Parathyroid adenoma (tissue), 2 donors: ENCODE data around the gene RGS5.

ENCODE experiments used
- H2AFZ ChIP-seq: fragments of 300-600 bp; sonication (generic); one replicate; pipeline ENCODE4 v1.7.0; 2017; ENCODE audit warnings: antibody characterized with exemption, mild to moderate bottlenecking
- H3K27ac ChIP-seq: fragments of 300-600 bp; sonication (generic); one replicate; pipeline ENCODE4 v1.7.0; 2017
- H3K27me3 ChIP-seq: fragments of 300-600 bp; sonication (generic); one replicate; pipeline ENCODE4 v1.7.0; 2017; ENCODE audit warnings: low read length; ENCODE audit not compliant: control insufficient read depth, insufficient read depth
- H3K36me3 ChIP-seq: fragments of 300-600 bp; sonication (generic); one replicate; pipeline ENCODE4 v1.7.0; 2017; ENCODE audit warnings: low read length; ENCODE audit not compliant: control insufficient read depth, insufficient read depth
- H3K4me1 ChIP-seq: fragments of 300-600 bp; sonication (generic); one replicate; pipeline ENCODE4 v1.7.0; 2017; ENCODE audit warnings: control low read depth
- H3K4me2 ChIP-seq: fragments of 300-600 bp; sonication (generic); one replicate; pipeline ENCODE4 v1.7.0; 2017; ENCODE audit warnings: low read length
- H3K4me3 ChIP-seq: fragments of 300-600 bp; sonication (generic); one replicate; pipeline ENCODE4 v1.7.0; 2017; ENCODE audit warnings: low read depth, low read length
- H3K79me2 ChIP-seq: fragments of 300-600 bp; sonication (generic); one replicate; pipeline ENCODE4 v1.7.0; 2017; ENCODE audit warnings: control low read depth
- H3K9ac ChIP-seq: fragments of 300-600 bp; sonication (generic); one replicate; pipeline ENCODE4 v1.7.0; 2017; ENCODE audit warnings: mild to moderate bottlenecking
- H3K9me3 ChIP-seq: fragments of 300-600 bp; sonication (generic); one replicate; pipeline ENCODE4 v1.7.0; 2017; ENCODE audit warnings: low read length; ENCODE audit not compliant: control insufficient read depth
- TF ChIP-seq, protein P1 (sequence below): fragments of 300-600 bp; sonication (generic); IDR thresholded peaks from one replicate; pipeline ENCODE4 v1.7.0; 2017; ENCODE audit warnings: antibody characterized with exemption, mild to moderate bottlenecking
- donor health status: primary hyperparathyroidism.

Gene RGS5

DNA sequence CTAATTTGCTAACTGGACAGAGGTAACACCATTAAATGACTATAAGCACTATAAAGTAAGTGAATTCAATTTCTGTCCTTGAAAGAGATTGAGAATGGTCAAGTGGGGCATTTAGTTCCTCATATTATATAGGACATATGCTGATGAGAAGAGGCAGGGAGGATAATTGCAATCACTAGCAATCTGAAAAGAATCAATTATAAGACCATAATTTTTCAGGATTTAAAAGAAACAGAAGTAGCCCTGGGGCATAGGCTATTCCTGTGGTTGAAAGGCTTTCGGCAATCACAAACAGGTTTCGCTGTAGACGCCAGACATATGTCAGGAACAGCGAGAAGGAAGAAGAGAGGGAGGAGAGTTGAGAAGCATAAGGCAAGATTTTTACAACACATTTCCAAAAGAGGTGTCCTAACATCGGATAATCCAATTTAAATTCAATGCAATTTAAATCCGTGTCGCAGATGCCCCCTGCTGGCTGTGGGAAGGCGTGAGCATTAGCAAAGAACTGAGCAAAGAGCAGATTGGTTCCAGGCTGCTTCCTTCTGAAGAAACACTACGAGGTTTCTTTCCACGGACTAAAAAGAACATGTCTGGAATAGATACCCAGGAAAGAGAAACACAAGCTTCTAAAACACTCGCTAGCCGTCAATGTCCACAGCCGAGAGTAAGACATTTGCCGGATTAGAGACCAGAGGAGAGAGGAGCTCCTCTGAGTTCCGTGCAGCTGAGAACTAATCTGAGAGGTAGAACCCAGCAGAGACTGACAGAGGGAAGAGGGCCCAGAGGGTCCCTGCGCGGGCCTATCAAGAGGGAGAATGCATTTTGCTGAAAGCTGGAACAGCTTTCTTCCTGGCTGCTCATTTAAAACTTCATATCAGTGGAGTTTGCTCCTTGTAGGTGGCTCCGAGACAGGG is 27.9 kb downstream of the RGS5 start:
- TF ChIP-seq, protein P1, sequence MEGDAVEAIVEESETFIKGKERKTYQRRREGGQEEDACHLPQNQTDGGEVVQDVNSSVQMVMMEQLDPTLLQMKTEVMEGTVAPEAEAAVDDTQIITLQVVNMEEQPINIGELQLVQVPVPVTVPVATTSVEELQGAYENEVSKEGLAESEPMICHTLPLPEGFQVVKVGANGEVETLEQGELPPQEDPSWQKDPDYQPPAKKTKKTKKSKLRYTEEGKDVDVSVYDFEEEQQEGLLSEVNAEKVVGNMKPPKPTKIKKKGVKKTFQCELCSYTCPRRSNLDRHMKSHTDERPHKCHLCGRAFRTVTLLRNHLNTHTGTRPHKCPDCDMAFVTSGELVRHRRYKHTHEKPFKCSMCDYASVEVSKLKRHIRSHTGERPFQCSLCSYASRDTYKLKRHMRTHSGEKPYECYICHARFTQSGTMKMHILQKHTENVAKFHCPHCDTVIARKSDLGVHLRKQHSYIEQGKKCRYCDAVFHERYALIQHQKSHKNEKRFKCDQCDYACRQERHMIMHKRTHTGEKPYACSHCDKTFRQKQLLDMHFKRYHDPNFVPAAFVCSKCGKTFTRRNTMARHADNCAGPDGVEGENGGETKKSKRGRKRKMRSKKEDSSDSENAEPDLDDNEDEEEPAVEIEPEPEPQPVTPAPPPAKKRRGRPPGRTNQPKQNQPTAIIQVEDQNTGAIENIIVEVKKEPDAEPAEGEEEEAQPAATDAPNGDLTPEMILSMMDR, result peak; percentile 64
- Histone ChIP-seq H3K4me3 (no peak overlapping the region), H3K9me3 (no peaks in the 10 kb centered on the region), H3K4me2 (no peak overlapping the region), H3K36me3 (no peaks in the 10 kb centered on the region), H3K79me2 (no peaks in the 10 kb centered on the region), H3K27ac (no peak overlapping the region), H3K4me1 (no peaks in the 10 kb centered on the region), H2AFZ (no peak overlapping the region), H3K27me3 (no peaks in the 10 kb centered on the region), H3K9ac (no peak overlapping the region)

DNA sequence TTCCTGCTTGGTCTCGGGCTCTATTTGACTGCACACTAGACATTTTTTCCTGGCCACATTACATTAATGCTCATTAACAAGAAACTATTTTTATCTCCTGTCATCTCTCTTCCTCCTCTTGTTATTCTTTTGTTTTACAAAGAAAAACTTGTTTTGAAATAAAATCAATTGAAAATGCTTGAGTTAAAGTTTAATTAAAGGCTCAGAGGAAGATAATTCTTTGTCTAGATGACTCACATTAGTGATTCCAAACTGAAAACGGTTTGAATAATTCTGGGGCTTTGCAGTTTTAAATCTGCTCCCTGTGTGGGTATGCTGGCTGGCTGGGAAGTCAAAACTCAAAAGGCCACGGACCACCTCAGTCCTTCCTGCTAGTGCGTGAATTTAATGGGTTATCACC is 29.6 kb downstream of the RGS5 start:
- H3K79me2 ChIP-seq, result no peaks in the 10 kb centered on the region
- H2AFZ ChIP-seq, result no peak overlapping the region
- no peak overlapping the region for H3K4me3 ChIP-seq
- no peaks in the 10 kb centered on the region for H3K36me3 ChIP-seq
- no peak overlapping the region for H3K4me2 ChIP-seq
- H3K4me1 ChIP-seq, result peaks cover under 1% of the 10 kb centered on the region
- H3K9ac ChIP-seq, result no peak overlapping the region
- H3K27me3 ChIP-seq, result no peaks in the 10 kb centered on the region
- no peaks in the 10 kb centered on the region for H3K9me3 ChIP-seq
- TF ChIP-seq, protein P1, result no peak
- no peak overlapping the region for H3K27ac ChIP-seq

DNA sequence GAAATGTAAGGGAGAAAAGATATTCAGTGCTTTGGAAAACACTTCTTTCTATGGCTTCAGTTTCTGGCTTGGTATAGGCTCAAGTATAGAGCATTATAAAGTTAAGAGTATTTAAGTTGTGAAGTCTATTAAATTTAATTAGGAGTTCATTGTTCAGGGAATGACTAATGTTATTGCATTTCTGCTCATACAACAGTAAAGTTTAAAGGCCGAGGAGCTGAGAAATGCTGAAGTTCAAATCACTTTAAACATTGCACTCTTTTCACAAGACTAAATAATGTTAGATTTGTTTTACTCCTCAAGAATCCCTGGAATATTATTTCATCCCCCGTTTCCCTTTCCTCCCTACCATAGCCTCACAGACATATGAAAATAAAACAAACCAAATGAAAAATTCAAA is 30.1 kb downstream of the RGS5 start:
- Histone ChIP-seq H2AFZ (no peak overlapping the region), H3K27me3 (no peaks in the 10 kb centered on the region), H3K9me3 (no peaks in the 10 kb centered on the region), H3K36me3 (no peaks in the 10 kb centered on the region), H3K9ac (no peak overlapping the region), H3K4me3 (no peak overlapping the region), H3K79me2 (no peaks in the 10 kb centered on the region), H3K27ac (no peak overlapping the region), H3K4me2 (no peak overlapping the region), H3K4me1 (peaks cover 3% of the 10 kb centered on the region)
- TF ChIP-seq, protein P1, result no peak

DNA sequence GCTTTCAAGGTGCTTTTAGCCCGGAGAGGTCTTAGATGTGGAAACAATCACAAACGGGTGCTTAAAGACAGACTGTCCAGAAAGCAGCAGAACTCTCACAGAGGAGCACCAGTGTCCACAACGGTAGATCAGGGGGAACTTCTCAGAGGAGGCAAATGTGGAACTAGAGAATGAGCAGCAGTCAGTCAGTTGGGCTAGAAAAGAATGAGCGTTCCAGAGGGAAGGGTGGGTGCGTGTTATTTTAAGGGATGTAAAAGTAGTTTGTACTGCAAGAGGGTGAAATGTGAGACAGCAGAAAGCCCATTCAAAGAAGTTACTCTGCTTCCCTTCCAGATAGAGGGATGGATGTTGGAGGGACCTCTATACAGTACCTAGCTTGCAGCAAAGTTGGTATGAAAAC is 30.9 kb downstream of the RGS5 start:
- H3K36me3 ChIP-seq, result no peaks in the 10 kb centered on the region
- H3K9ac ChIP-seq, result no peak overlapping the region
- TF ChIP-seq, protein P1, result no peak
- H3K4me1 ChIP-seq, result peaks cover 3% of the 10 kb centered on the region
- no peak overlapping the region for H3K4me2 ChIP-seq
- no peak overlapping the region for H3K27ac ChIP-seq
- no peak overlapping the region for H3K4me3 ChIP-seq
- no peak overlapping the region for H2AFZ ChIP-seq
- no peaks in the 10 kb centered on the region for H3K27me3 ChIP-seq
- no peaks in the 10 kb centered on the region for H3K79me2 ChIP-seq
- H3K9me3 ChIP-seq, result no peaks in the 10 kb centered on the region
